ENCODE results near the gene MOV10L1.
"Not testable (repeated sequence)": the region's sequence is repeated elsewhere in the genome, so short reads cannot be mapped to it uniquely, and the experiment has no call there.

MOV10L1 gene

DNA sequence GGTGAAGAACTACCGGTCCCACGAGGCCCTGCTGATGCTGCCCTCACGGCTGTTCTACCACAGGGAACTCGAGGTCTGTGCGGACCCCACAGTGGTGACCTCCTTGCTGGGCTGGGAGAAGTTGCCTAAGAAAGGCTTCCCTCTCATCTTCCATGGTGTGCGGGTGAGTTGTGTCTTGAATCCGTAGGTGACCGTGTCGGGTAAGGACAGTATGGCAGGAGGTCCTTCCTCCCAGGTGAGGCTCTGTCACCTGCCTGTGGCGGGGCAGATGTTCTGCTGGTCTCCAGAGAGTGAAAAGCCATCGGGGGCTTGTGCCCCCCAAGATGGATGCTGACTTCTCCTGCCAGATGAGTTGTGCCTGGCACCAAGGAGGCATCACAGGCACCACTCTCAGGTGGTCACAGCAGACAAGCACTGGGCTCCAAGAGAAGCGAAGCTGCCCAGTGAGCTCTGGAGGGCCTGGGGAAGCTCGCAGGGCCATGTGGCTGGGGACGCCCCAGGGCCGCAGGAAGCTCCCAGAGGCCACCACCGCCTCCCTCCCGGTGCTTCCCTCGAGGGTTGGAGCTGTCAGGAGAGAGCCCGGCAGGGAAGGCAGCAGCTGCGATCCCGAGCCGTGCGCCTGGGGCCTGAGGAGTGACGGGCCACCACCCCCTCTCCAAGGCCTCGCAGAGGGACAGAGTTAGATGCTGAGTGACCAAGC, 63.4 kb downstream of the MOV10L1 start:
- DNase-seq (ENCODE audit: low spot score in 2 of 2) (no peak), ATAC-seq (replicated peaks; ENCODE audit: extremely low read depth, poor library complexity, severe bottlenecking) (no peak)
- Mint-ChIP-seq H3K4me1 (no peaks in the 10 kb centered on the region), H3K27ac (ENCODE audit: low read depth) (no peak overlapping the region), H3K4me3 (no peak overlapping the region), H3K36me3 (ENCODE audit: insufficient read depth) (peaks cover 2% of the 10 kb centered on the region), H3K27me3 (peaks cover 11% of the 10 kb centered on the region), H3K9me3 (no peaks in the 10 kb centered on the region)

DNA sequence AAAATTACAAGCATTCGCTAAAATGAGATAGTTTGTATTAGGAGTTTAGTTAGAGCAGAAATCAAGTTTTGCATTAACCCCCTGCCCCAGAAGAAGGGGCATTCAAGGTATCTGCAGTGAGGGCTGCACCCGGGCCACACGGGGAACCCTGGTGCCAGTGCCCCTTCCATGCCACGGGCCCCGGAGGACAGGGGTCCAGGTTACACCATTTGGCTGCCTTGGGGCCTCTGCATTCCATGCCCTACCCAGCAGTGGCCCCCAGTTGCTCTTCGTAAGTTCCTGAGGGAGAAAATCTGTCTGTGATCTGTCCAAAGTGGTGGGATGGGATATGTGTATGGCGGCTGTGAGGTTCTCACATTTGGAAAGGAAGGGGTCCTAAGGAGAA, 63.9 kb downstream of the MOV10L1 start:
- H3K27ac Mint-ChIP-seq (ENCODE audit: low read depth) = no peak overlapping the region
- ATAC-seq (replicated peaks; ENCODE audit: extremely low read depth, poor library complexity, severe bottlenecking) (no peak), DNase-seq (ENCODE audit: low spot score in 2 of 2) (no peak)
- H3K4me3 Mint-ChIP-seq = no peak overlapping the region
- H3K27me3 Mint-ChIP-seq = peaks cover 16% of the 10 kb centered on the region
- peaks cover 2% of the 10 kb centered on the region for H3K36me3 Mint-ChIP-seq (ENCODE audit: insufficient read depth)
- H3K9me3 Mint-ChIP-seq = no peaks in the 10 kb centered on the region
- H3K4me1 Mint-ChIP-seq = no peaks in the 10 kb centered on the region

DNA sequence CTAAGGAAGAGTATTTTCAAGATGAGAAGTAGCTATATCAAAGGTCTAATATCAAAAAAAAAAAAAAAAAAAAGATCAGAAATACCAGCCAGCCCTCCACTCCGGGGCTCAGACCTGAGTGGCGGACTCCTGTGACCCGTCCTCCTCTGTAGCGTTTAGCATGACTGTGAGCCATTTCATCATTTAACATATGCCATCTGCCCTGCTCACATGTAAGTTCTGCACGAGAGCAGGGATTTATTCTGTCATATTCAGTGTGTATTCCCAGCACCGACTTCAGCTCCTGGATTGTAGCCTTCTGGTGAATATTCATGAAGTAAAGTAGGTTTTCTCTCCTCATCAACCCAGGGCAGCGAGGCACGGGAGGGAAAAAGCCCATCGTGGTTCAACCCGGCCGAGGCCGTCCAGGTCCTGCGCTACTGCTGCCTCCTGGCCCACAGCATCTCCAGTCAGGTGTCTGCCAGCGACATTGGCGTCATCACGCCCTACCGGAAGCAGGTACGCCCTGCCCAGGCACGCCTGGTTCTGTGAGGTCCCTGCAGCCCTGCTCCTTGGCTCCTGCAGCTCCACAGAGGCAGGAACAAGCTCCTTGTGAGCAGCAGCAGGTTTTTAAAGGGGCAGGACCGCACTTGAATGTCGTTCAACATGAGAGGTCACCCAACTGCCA, 68.0 kb downstream of the MOV10L1 start:
- ATAC-seq (replicated peaks; ENCODE audit: extremely low read depth, poor library complexity, severe bottlenecking) (no peak), DNase-seq (ENCODE audit: low spot score in 2 of 2) (no peak)
- peaks cover 51% of the 10 kb centered on the region for H3K27me3 Mint-ChIP-seq
- H3K4me1 Mint-ChIP-seq = no peaks in the 10 kb centered on the region
- no peak overlapping the region for H3K27ac Mint-ChIP-seq (ENCODE audit: low read depth)
- peaks cover 4% of the 10 kb centered on the region for H3K36me3 Mint-ChIP-seq (ENCODE audit: insufficient read depth)
- no peak overlapping the region for H3K4me3 Mint-ChIP-seq
- H3K9me3 Mint-ChIP-seq = no peaks in the 10 kb centered on the region

DNA sequence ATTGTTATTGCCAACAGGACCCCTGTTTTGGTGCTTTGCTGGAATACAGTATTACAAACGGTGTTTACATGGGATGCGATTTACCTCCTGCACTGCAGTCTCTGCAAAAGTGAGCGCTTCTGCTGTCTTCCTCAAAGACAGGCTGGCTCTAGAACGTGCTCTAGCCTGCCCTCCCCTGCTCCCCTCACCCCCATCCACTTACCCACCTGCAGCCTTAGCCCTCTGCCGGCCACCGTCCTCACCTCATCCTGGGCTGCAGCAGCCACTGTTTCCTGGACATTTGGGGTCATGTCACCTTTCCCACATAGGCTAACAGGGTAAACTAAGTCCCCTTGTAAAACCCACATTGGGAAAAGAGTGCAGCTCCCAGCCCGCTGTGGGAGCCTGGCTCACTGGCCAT, 71.1 kb downstream of the MOV10L1 start:
- H3K27ac Mint-ChIP-seq (ENCODE audit: low read depth) = no peak overlapping the region
- H3K4me1 Mint-ChIP-seq = no peaks in the 10 kb centered on the region
- peaks cover 3% of the 10 kb centered on the region for H3K36me3 Mint-ChIP-seq (ENCODE audit: insufficient read depth)
- H3K9me3 Mint-ChIP-seq = no peaks in the 10 kb centered on the region
- peaks cover 63% of the 10 kb centered on the region for H3K27me3 Mint-ChIP-seq
- ATAC-seq (replicated peaks; ENCODE audit: extremely low read depth, poor library complexity, severe bottlenecking) = no peak
- H3K4me3 Mint-ChIP-seq = no peak overlapping the region
- no peak for DNase-seq (ENCODE audit: low spot score in 2 of 2)

DNA sequence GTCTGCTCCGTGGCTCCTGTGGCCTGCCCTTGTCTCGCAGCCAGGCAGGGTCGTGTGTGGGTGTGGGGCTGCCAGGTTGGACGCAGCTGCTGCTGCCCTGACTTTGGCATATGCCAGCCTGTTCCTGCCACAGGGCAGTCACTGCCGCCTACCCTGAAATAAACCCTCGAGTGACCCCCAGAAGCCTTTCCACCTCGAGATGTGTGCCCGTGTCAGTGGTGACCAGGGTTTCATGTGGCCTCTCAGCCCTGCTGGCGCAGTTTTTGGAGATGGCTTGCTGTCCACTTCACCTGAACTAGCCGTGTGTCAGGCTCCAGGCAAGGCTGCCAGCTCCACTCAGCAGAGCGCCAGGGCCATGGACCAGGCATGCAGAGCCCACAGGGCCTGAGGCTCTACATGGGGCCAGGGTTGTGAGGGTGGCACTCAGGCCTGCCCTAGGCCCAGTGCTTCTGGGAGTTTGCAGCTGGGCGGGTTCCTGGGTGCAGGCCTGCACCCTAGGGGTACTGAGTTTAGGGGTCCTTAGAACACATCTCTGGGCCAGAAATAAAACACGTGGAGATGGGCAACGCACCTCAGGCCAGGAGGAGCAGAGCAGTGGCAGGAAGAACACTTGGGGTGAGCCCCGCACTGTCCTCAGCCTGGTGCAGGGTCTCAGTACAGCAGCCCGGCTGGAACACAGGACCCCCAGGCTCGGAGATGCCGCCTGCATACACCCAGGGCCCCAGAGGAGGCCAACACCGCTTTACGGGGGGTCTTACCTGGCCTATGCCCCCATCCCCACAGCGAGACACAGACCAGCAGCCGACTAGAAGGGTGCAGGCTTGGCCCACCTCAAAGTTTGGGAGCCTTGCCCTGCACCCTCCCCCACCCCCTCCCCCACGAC, 71.9 kb downstream of the MOV10L1 start:
- Mint-ChIP-seq H3K9me3 (no peaks in the 10 kb centered on the region), H3K27me3 (peaks cover 63% of the 10 kb centered on the region), H3K4me3 (no peak overlapping the region), H3K4me1 (no peaks in the 10 kb centered on the region), H3K27ac (ENCODE audit: low read depth) (no peak overlapping the region), H3K36me3 (ENCODE audit: insufficient read depth) (peaks cover 3% of the 10 kb centered on the region)
- DNase-seq (ENCODE audit: low spot score in 2 of 2) (no peak), ATAC-seq (replicated peaks; ENCODE audit: extremely low read depth, poor library complexity, severe bottlenecking) (no peak)

DNA sequence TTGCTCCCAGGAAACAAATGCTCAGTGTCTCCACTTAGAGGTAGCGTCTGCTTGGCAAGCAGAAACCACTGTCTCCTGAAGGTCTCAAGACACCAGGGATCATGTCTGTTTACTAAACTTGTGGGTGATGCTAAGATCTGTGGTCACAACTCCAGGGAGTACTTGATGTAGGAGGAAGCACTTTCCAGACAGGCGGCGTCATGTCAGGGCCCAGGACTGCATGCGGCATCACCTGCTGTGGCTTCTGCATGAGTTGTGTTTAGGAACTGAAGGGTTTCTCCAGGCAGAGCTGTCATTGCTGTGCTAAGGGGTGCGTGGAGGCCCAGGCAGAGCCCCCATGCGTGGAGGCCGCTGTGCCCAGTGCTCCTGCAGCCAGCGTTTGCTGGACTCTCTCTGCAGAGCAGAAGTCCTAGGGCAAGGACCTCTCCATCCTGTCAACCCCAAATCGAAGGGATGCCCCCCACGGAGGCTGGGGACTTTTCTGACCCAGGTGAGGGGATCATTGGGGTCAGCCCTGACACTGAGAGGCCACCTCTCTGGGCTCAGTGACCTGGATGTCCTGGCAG, 72.7 kb downstream of the MOV10L1 start:
- no peak overlapping the region for H3K27ac Mint-ChIP-seq (ENCODE audit: low read depth)
- no peak for ATAC-seq (replicated peaks; ENCODE audit: extremely low read depth, poor library complexity, severe bottlenecking)
- H3K27me3 Mint-ChIP-seq = peaks cover 60% of the 10 kb centered on the region
- H3K4me1 Mint-ChIP-seq = no peaks in the 10 kb centered on the region
- H3K36me3 Mint-ChIP-seq (ENCODE audit: insufficient read depth) = peaks cover 3% of the 10 kb centered on the region
- no peaks in the 10 kb centered on the region for H3K9me3 Mint-ChIP-seq
- no peak for DNase-seq (ENCODE audit: low spot score in 2 of 2)
- H3K4me3 Mint-ChIP-seq = no peak overlapping the region

DNA sequence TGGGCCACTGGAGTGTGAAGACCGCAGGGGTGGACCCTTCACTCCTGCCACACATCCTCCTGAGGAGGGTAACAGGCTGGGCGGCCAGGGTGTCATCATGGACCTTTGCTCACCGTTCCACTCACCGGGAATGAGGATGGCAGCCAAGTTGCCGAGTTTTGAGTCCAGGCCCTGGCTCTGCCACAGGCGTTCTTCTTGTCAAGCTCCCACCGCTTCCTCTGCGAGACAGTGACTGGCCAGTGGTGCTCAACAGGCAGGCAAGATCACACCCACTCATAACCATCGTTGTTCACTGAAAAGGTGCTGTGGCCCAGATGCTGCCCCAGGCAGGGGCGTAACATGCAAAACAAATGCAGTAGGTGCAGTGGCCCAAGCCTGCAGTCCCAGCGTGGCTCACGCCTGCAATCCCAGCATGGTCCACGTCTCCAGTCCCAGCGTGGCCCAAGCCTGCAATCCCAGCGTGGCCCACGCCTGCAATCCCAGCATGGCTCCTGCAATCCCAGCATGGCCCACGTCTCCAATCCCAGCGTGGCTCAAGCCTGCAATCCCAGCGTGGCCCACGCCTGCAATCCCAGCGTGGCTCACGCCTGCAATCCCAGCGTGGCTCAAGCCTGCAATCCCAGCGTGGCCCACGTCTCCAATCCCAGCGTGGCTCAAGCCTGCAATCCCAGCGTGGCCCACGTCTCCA, 75.8 kb downstream of the MOV10L1 start:
- H3K36me3 Mint-ChIP-seq (ENCODE audit: insufficient read depth) = peaks cover 4% of the 10 kb centered on the region
- no peak for DNase-seq (ENCODE audit: low spot score in 2 of 2)
- H3K4me3 Mint-ChIP-seq = no peak overlapping the region
- H3K9me3 Mint-ChIP-seq = no peaks in the 10 kb centered on the region
- H3K27me3 Mint-ChIP-seq = peaks cover 58% of the 10 kb centered on the region
- ATAC-seq (replicated peaks; ENCODE audit: extremely low read depth, poor library complexity, severe bottlenecking) = no peak
- H3K4me1 Mint-ChIP-seq = peaks cover 7% of the 10 kb centered on the region
- H3K27ac Mint-ChIP-seq (ENCODE audit: low read depth) = no peak overlapping the region

DNA sequence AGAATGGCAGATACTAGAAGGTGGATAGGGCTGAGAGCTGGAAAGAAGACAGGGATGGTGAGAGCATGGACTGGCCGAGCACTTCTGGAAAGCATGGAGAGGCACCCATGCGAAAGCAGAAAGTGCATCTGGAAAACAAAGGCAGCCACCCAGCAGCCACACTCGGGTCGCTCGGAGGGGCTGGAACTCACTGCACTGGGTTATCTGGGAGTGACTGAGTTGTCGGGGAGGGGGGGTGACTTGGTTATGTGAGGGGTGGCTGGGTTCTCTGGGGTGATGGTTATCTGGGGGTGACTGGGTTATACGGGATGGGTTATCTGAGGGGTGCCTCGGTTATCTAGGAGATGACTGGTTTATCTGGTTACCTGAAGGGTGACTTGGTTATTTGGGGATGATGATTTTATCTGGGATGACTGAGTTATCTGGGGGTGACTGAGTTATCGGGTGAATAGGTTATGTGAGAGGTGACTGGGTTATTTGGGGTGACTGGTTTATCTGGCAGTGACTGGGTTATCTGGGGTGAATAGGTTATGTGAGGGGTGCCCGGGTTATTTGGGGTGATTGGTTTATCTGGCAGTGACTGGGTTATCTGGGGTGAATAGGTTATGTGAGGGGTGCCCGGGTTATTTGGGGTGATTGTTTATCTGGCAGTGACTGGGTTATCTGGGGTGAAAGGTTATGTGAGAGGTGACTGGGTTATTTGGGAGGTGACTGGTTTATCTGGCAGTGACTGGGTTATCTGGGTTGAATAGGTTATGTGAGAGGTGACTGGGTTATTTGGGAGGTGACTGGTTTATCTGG, 78.1 kb downstream of the MOV10L1 start:
- peaks cover 7% of the 10 kb centered on the region for H3K4me1 Mint-ChIP-seq
- peaks cover 57% of the 10 kb centered on the region for H3K27me3 Mint-ChIP-seq
- no peaks in the 10 kb centered on the region for H3K9me3 Mint-ChIP-seq
- H3K4me3 Mint-ChIP-seq = peak overlapping the region; percentile 72
- DNase-seq (ENCODE audit: low spot score in 2 of 2) = no peak
- no peak for ATAC-seq (replicated peaks; ENCODE audit: extremely low read depth, poor library complexity, severe bottlenecking)
- peaks cover 4% of the 10 kb centered on the region for H3K36me3 Mint-ChIP-seq (ENCODE audit: insufficient read depth)
- H3K27ac Mint-ChIP-seq (ENCODE audit: low read depth) = no peak overlapping the region

DNA sequence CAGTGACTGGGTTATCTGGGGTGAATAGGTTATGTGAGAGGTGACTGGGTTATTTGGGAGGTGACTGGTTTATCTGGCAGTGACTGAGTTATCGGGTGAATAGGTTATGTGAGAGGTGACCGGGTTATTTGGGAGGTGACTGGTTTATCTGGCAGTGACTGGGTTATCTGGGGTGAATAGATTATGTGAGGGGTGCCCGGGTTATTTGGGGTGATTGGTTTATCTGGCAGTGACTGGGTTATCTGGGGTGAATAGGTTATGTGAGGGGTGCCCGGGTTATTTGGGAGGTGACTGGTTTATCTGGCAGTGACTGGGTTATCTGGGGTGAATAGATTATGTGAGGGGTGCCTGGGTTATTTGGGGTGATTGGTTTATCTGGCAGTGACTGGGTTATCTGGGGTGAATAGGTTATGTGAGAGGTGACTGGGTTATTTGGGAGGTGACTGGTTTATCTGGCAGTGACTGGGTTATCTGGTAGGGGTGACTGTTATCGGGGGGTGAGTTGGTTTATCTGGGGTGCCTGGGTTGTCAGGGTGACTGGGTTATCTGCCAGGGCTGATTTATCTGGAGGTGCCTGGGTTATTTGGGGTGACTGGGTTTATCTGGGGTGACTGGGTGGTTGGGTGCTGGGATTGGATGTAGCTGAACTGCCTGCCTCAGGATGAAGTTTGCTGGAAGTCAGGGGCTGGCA, 78.8 kb downstream of the MOV10L1 start:
- not testable (repeated sequence) for DNase-seq (ENCODE audit: low spot score in 2 of 2); H3K27ac Mint-ChIP-seq (ENCODE audit: low read depth); H3K36me3 Mint-ChIP-seq (ENCODE audit: insufficient read depth); ATAC-seq (replicated peaks; ENCODE audit: extremely low read depth, poor library complexity, severe bottlenecking); H3K9me3 Mint-ChIP-seq; H3K4me1 Mint-ChIP-seq
- peaks cover 60% of the 10 kb centered on the region for H3K27me3 Mint-ChIP-seq
- H3K4me3 Mint-ChIP-seq = peak overlapping the region; percentile 72

DNA sequence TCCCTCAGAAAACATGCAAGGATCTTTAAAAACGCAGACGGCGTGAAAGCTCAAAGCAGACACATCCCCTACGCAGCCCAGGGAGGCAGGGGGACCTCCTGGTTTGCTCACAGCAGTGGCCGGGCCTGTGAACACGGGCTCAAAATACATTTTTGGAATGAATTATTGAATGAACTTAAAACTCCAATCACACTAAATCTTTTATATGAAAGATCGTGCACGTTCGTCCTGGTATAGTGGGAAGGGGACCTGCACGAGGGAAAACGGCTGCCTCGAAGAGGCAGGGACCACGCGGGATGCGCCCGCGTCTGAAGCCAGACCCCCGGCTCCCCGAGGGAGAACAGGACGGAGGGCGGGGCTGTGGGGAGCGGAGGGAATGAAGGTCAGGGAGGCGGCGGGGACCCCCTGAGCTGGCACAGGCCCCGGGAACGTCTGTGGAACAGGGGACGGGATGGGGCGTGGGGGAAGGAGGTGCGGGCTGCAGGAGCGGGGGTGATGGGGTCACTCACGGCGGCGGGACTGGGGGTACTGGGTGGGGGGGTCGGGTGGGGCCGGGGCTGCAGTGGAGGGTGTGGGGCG, 79.5 kb downstream of the MOV10L1 start:
- peak overlapping the region; percentile 72 for H3K4me3 Mint-ChIP-seq
- no peak overlapping the region for H3K27ac Mint-ChIP-seq (ENCODE audit: low read depth)
- no peak for DNase-seq (ENCODE audit: low spot score in 2 of 2)
- H3K27me3 Mint-ChIP-seq = peaks cover 61% of the 10 kb centered on the region
- peaks cover 4% of the 10 kb centered on the region for H3K36me3 Mint-ChIP-seq (ENCODE audit: insufficient read depth)
- H3K9me3 Mint-ChIP-seq = no peaks in the 10 kb centered on the region
- ATAC-seq (replicated peaks; ENCODE audit: extremely low read depth, poor library complexity, severe bottlenecking) = no peak
- H3K4me1 Mint-ChIP-seq = peaks cover 7% of the 10 kb centered on the region

DNA sequence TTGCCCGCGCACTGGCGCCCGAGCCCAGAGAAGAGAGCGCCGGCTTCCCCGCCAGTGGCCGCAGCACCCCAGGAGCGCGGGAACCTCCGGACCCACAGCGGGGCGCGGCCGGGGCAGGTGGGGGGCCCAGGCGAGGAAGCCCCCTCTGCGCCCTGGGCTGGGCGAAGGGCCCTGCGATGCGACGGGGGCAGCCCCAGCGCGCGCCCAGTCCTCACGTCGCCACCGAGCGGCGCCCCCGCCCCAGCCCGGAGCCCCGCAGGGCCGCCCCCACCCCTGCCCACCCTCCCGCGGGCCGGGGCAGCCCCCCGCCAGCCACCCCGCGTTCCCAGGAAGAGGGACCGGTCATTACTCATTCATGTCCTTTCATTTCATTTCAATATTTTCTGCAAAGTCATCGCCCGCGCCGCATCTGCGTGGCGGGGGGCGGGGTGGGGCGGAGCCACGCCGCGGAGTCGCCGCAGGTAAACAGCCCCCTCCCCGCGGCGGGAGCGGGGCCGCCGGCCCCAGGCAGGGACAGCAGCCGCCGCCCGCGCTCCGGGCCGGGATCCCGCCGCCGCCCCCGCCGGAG, 80.1 kb downstream of the MOV10L1 start:
- ATAC-seq (replicated peaks; ENCODE audit: extremely low read depth, poor library complexity, severe bottlenecking) (peak; percentile 28), DNase-seq (ENCODE audit: low spot score in 2 of 2) (no peak)
- Mint-ChIP-seq H3K9me3 (no peaks in the 10 kb centered on the region), H3K4me3 (peak overlapping the region; percentile 72), H3K4me1 (peaks cover 7% of the 10 kb centered on the region), H3K27me3 (peaks cover 57% of the 10 kb centered on the region), H3K36me3 (ENCODE audit: insufficient read depth) (peaks cover 4% of the 10 kb centered on the region), H3K27ac (ENCODE audit: low read depth) (no peak overlapping the region)

All from central memory CD8-positive, alpha-beta T cell (primary cell).